Endodermal cell (in vitro differentiated cells): ENCODE measurements around the gene TWIST1. TPM values are rescaled to one million over a fixed set of nuclear protein-coding genes. Genes with fewer than 3 reads are reported as not detected.
A peak's percentile ranks its signal among the peaks of the same experiment; 100 is the strongest.

Experiments used
- DNase-seq: peaks from one replicate; pipeline ENCODE4 v3.0.0-alpha.2; 2017
- H3K27ac ChIP-seq: 2 replicates; pipeline ENCODE4 v1.5.1; 2013; ENCODE audit warnings: mild to moderate bottlenecking, low read depth, low read length, moderate library complexity
- H3K27me3 ChIP-seq: 2 replicates; pipeline ENCODE4 v1.6.1; 2013; ENCODE audit warnings: mild to moderate bottlenecking, low read length, moderate library complexity; ENCODE audit not compliant: insufficient read depth, control insufficient read depth, poor library complexity, severe bottlenecking
- H3K36me3 ChIP-seq: 2 replicates; pipeline ENCODE4 v1.7.0; 2013; ENCODE audit warnings: mild to moderate bottlenecking, low read length, moderate library complexity; ENCODE audit not compliant: control insufficient read depth, insufficient read depth
- H3K4me1 ChIP-seq: one replicate; pipeline ENCODE4 v1.7.0; 2013; ENCODE audit warnings: low read length; ENCODE audit not compliant: control insufficient read depth, insufficient read depth
- H3K4me3 ChIP-seq: 2 replicates; pipeline ENCODE4 v1.5.1; 2013; ENCODE audit warnings: mild to moderate bottlenecking, low read length, moderate library complexity
- H3K9ac ChIP-seq: 2 replicates; pipeline ENCODE4 v1.6.1; 2013; ENCODE audit warnings: mild to moderate bottlenecking, low read length, moderate library complexity; ENCODE audit not compliant: poor library complexity, severe bottlenecking; ENCODE audit errors: extremely low read depth
- H3K9me3 ChIP-seq: 2 replicates; pipeline ENCODE4 v1.6.1; 2013; ENCODE audit warnings: mild to moderate bottlenecking, low read length, moderate library complexity; ENCODE audit not compliant: control insufficient read depth
- H3K27ac Mint-ChIP-seq: 2 replicates; pipeline ENCODE4 v1.8.0; 2020; ENCODE audit warnings: mixed read lengths
- H3K27me3 Mint-ChIP-seq: 2 replicates; pipeline ENCODE4 v1.8.0; 2021; ENCODE audit warnings: mild to moderate bottlenecking, mixed read lengths; ENCODE audit not compliant: insufficient read depth
- H3K36me3 Mint-ChIP-seq: 2 replicates; pipeline ENCODE4 v1.8.0; 2020; ENCODE audit warnings: low read depth, mixed read lengths
- H3K4me1 Mint-ChIP-seq: 2 replicates; pipeline ENCODE4 v1.8.0; 2020; ENCODE audit warnings: mixed read lengths
- H3K4me3 Mint-ChIP-seq: 2 replicates; pipeline ENCODE4 v1.8.0; 2020; ENCODE audit warnings: mild to moderate bottlenecking, moderate library complexity, mixed read lengths
- H3K9me3 Mint-ChIP-seq: 2 replicates; pipeline ENCODE4 v1.8.0; 2020; ENCODE audit warnings: mild to moderate bottlenecking, mixed read lengths
- CTCF ChIP-seq: fragments of 200-600 bp; sonication (generic); conservative IDR thresholded peaks from 2 replicates; pipeline ENCODE4 v1.5.0; 2021; ENCODE audit warnings: antibody characterized with exemption, mild to moderate bottlenecking
- WGBS, 2 experiments: methylation state at CpG; one replicate each; pipeline versions ENCODE4 v1.1.5 to v1.1.7; 2013; ENCODE audit warnings: missing lambda C conversion rate in 2 of 2, mixed read lengths in 1 of 2; ENCODE audit not compliant: insufficient coverage in 1 of 2, insufficient read length in 1 of 2; 5-methylcytosine and 5-hydroxymethylcytosine counted together
- total RNA-seq, 2 donors: library from RNA; stranded (reverse); fragmentation: NEBNext Ultra II Directional in 1 of 2; extraction: Animal tissue kit (Norgen Biotek cat#: 25700) in 1 of 2; gene quantifications; 2 replicates in 1 of 2; 3 replicates in 1 of 2; pipeline ENCODE4 v1.2.1, GENCODE V29; 2021

The TWIST1 gene
- total RNA-seq, 2 donors from 2014 or later = 0.46 to 0.88 TPM

DNA sequence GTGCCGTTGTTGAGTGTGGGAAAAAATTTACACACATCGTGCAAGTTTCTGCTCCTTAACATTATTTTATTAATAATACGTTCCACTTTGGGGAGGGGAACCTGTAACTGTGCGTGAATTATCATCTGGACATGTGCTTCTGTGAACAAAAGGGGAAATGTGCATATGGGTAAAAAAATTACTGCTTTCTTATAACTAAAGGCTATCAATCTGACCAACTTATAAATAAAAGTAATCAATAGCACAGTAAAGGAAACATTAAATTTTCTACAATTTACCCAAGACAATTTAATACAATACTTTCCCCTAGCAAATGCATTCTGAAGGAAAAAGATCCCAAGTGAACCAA, 4.5 kb downstream of the TWIST1 start:
- Histone ChIP-seq H3K9me3 (no peaks in the 10 kb centered on the region), H3K9ac (no peak overlapping the region), H3K27ac (no peak overlapping the region), H3K4me3 (no peak overlapping the region), H3K27me3 (peaks cover 95% of the 10 kb centered on the region), H3K4me1 (no peaks in the 10 kb centered on the region), H3K36me3 (no peaks in the 10 kb centered on the region)
- Mint-ChIP-seq H3K27ac (no peak overlapping the region), H3K36me3 (no peaks in the 10 kb centered on the region), H3K4me3 (no peak overlapping the region), H3K4me1 (peaks cover 24% of the 10 kb centered on the region), H3K9me3 (no peaks in the 10 kb centered on the region), H3K27me3 (peaks cover 95% of the 10 kb centered on the region)
- 35% methylated on average over 4 of the region's 4 CpGs; no CpG with 5 or more reads in 1 of the 2 experiments for WGBS, 2 experiments
- TF ChIP-seq CTCF = no peak
- no peak for DNase-seq

- peaks cover 28% of the 10 kb centered on the region for H3K4me1 Mint-ChIP-seq
- H3K4me3 Mint-ChIP-seq = peak overlapping the region; percentile 17
- H3K36me3 Mint-ChIP-seq = no peaks in the 10 kb centered on the region
- WGBS, 2 experiments = 6 to 7% methylated on average over 33 to 42 of the region's 42 CpGs
- H3K36me3 ChIP-seq = no peaks in the 10 kb centered on the region
- no peak overlapping the region for H3K4me3 ChIP-seq
- peaks cover 96% of the 10 kb centered on the region for H3K27me3 Mint-ChIP-seq
- no peak overlapping the region for H3K27ac Mint-ChIP-seq
- peaks cover 95% of the 10 kb centered on the region for H3K27me3 ChIP-seq
- no peak overlapping the region for H3K27ac ChIP-seq
- TF ChIP-seq CTCF = no peak
- H3K4me1 ChIP-seq = no peaks in the 10 kb centered on the region
- H3K9ac ChIP-seq = no peak overlapping the region
- peak; percentile 65 for DNase-seq
- no peaks in the 10 kb centered on the region for H3K9me3 Mint-ChIP-seq
- no peaks in the 10 kb centered on the region for H3K9me3 ChIP-seq
Observed at GRCh38 chr7:19112274-19113001, 5.0 kb downstream of the TWIST1 start.

GRCh38 chr7:19111474-19112273, 5.8 kb downstream of the TWIST1 start:
- Mint-ChIP-seq H3K36me3 (no peaks in the 10 kb centered on the region), H3K4me1 (peaks cover 31% of the 10 kb centered on the region), H3K9me3 (no peaks in the 10 kb centered on the region), H3K27ac (no peak overlapping the region), H3K27me3 (peaks cover 99% of the 10 kb centered on the region), H3K4me3 (peak overlapping the region; percentile 17)
- TF ChIP-seq CTCF = no peak
- no peak overlapping the region for H3K27ac ChIP-seq
- no peak overlapping the region for H3K9ac ChIP-seq
- H3K36me3 ChIP-seq = no peaks in the 10 kb centered on the region
- 16 to 24% methylated on average over 9 to 15 of the region's 15 CpGs for WGBS, 2 experiments
- H3K4me3 ChIP-seq = no peak overlapping the region
- H3K9me3 ChIP-seq = no peaks in the 10 kb centered on the region
- peaks cover 100% of the 10 kb centered on the region for H3K27me3 ChIP-seq
- no peaks in the 10 kb centered on the region for H3K4me1 ChIP-seq
- DNase-seq = no peak
